Measurements from ENCODE around the gene FAM81B. TPM values are rescaled to one million over a fixed set of nuclear protein-coding genes. Genes with fewer than 3 reads are reported as not detected.

Gene FAM81B
- total RNA-seq, 1 donor from 2014 or later = not detected

Other genes with a start within 250 kb of the FAM81B start
- gene MCTP1, start 106.3 kb upstream of the FAM81B start, total RNA-seq = 1.7 and 1.8 TPM in 2 replicates
- gene SKIC3, start 163.6 kb downstream of the FAM81B start, total RNA-seq = 77.0 and 79.3 TPM in 2 replicates
- 7.8 and 8.9 TPM in 2 replicates for gene ARSK, start 163.7 kb downstream of the FAM81B start, total RNA-seq
- gene GPR150, start 228.7 kb downstream of the FAM81B start, total RNA-seq = 0.14 TPM in 1 of 2 replicates, not detected in the other

Data from neural crest cell (in vitro differentiated cells).